ENCODE results near the gene WDR5. TPM values are rescaled to one million over a fixed set of nuclear protein-coding genes. Genes with fewer than 3 reads are reported as not detected.
A peak's percentile ranks its signal among the peaks of the same experiment; 100 is the strongest.

The WDR5 gene
- total RNA-seq, 1 donor from 2014 or later: 16.7 TPM

DNA sequence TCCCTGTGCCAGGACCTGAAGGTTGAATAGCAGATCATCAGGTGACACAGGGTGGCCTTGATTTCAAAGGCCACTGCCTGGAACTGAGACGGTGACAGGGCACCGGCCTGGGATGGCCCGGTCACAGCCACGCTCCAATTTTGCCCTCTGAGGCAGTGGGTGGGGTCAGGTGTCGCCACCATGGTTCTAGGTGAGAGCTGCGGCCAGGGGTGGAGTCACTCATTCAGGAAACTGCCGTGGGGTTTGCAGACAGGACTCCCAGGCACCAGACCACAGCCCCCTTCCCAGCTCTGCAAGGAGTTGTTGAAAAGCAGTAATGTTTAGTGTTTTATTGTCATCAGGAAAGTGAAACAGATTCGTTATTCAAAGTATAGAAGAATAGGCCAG lies 45.8 kb downstream of the WDR5 start:
- Histone ChIP-seq H3K4me3 (no peak overlapping the region), H3K36me3 (no peaks in the 10 kb centered on the region), H3K4me1 (peaks cover 12% of the 10 kb centered on the region), H3K27ac (no peak overlapping the region), H3K27me3 (no peaks in the 10 kb centered on the region), H3K9me3 (no peaks in the 10 kb centered on the region)
- TF ChIP-seq POLR2A (IDR thresholded peaks at IDR 0.05) (no peak), POLR2AphosphoS5 (IDR thresholded peaks at IDR 0.05; ENCODE audit: insufficient read depth in 1 of 2, low read depth in 1 of 2) (no peak)
- TF ChIP-seq, protein P1, sequence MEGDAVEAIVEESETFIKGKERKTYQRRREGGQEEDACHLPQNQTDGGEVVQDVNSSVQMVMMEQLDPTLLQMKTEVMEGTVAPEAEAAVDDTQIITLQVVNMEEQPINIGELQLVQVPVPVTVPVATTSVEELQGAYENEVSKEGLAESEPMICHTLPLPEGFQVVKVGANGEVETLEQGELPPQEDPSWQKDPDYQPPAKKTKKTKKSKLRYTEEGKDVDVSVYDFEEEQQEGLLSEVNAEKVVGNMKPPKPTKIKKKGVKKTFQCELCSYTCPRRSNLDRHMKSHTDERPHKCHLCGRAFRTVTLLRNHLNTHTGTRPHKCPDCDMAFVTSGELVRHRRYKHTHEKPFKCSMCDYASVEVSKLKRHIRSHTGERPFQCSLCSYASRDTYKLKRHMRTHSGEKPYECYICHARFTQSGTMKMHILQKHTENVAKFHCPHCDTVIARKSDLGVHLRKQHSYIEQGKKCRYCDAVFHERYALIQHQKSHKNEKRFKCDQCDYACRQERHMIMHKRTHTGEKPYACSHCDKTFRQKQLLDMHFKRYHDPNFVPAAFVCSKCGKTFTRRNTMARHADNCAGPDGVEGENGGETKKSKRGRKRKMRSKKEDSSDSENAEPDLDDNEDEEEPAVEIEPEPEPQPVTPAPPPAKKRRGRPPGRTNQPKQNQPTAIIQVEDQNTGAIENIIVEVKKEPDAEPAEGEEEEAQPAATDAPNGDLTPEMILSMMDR (IDR thresholded peaks at IDR 0.05): no peak
- DNase-seq (ENCODE audit: extremely low spot score in 2 of 2): no peak
- intact Hi-C loops (cut with DNase I): no loop called here

DNA sequence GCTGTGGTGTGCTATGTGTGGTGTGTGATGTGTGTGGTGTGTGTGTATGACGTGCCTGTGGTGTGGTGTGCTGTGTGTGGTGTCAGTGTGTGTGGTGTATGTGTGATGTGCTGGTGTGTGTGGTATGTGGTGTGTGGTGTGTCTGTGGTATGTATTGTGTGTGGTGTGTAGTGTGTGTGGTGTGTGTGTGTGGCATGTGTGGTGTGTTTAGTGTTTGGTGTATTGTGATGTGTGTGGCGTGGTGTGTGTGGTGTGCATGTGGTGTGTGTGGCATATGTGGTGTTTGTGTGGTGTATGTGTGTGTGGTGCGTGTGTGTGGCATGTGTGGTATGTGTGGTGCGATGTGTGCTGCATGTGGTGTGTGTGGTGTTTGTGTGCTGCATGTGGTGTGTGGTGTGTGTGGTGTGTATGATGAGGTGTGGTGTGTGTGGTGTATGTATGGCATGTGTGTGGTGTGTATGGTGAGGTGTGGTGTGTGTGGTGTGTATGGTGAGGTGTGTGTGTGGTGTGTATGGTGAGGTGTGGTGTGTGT lies 46.7 kb downstream of the WDR5 start:
- Histone ChIP-seq H3K27ac (no peak overlapping the region), H3K9me3 (no peaks in the 10 kb centered on the region), H3K4me3 (no peak overlapping the region), H3K27me3 (no peaks in the 10 kb centered on the region), H3K36me3 (no peaks in the 10 kb centered on the region), H3K4me1 (peaks cover 12% of the 10 kb centered on the region)
- intact Hi-C loops (cut with DNase I): no loop called here
- no peak for TF ChIP-seq POLR2A (IDR thresholded peaks at IDR 0.05)
- TF ChIP-seq, protein P1 (IDR thresholded peaks at IDR 0.05): no peak
- no peak for TF ChIP-seq POLR2AphosphoS5 (IDR thresholded peaks at IDR 0.05; ENCODE audit: insufficient read depth in 1 of 2, low read depth in 1 of 2)
- DNase-seq (ENCODE audit: extremely low spot score in 2 of 2): peak in 1 of 2 donors; percentile 100

DNA sequence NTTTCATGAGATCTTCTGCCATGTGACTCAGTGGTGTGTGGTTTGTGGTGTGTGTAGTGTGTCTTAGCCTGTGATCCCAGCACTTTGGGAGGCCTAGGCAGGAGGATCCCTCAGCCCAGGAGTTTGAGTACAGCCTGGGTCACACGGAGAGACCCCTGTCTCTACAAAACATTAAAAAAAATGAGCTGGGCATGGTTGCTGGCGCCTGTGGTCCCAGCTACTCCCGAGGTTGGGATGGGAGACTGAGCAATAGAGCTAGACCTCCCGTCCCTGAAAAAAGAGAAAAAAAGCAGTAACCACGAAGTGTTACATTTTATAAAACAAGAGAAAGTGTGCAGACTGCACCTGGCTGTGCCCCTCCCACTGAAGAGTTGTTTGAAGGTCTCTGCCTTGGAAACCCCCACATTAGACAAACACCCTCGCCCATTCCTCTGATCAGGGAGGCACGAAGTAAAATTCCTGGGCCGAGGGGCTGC lies 49.7 kb downstream of the WDR5 start:
- Histone ChIP-seq H3K27ac (no peak overlapping the region), H3K4me1 (peaks cover 8% of the 10 kb centered on the region), H3K9me3 (no peaks in the 10 kb centered on the region), H3K36me3 (no peaks in the 10 kb centered on the region), H3K27me3 (no peaks in the 10 kb centered on the region), H3K4me3 (no peak overlapping the region)
- no peak for DNase-seq (ENCODE audit: extremely low spot score in 2 of 2)
- TF ChIP-seq POLR2AphosphoS5 (IDR thresholded peaks at IDR 0.05; ENCODE audit: insufficient read depth in 1 of 2, low read depth in 1 of 2) (no peak), POLR2A (IDR thresholded peaks at IDR 0.05) (no peak)
- TF ChIP-seq, protein P1 (IDR thresholded peaks at IDR 0.05): no peak
- intact Hi-C loops (cut with DNase I): no loop called here

DNA sequence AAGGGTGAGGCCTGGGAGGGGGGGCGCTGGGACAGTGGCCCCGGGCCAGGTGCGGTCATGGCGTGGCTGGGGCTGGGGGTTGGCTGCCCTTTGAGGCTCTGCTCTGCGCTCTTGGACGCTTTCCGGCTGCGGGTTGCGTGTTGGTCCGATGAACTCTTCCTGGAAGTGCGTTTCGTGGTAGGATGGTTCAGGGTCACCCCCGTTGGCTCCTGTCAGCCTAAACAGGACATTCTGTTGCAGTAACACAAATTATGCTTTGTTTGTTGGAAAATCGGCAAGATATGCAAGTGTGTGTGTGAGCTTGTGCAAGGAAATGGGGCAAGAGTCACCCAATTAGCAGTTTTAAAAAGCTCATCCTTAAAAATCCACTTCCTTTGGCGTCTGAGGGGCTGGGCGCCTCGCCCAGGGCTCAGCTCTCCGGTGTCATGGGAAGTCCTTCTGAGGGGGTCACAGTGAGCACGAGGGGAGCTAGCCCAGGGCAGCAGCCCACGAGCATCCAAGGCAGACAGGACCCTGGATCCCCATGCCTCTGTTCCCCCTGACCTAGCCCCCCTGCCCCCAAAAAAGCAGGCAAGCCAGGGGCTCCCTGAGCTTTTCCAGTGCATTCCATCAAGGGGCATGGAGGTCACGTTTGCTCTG lies 50.7 kb downstream of the WDR5 start:
- DNase-seq (ENCODE audit: extremely low spot score in 2 of 2): no peak
- intact Hi-C loops (cut with DNase I): no loop called here
- peaks cover 8% of the 10 kb centered on the region for H3K4me1 ChIP-seq
- H3K36me3 ChIP-seq: no peaks in the 10 kb centered on the region
- H3K27ac ChIP-seq: no peak overlapping the region
- no peaks in the 10 kb centered on the region for H3K27me3 ChIP-seq
- H3K4me3 ChIP-seq: no peak overlapping the region
- no peaks in the 10 kb centered on the region for H3K9me3 ChIP-seq
- TF ChIP-seq POLR2A (IDR thresholded peaks at IDR 0.05) (no peak), POLR2AphosphoS5 (IDR thresholded peaks at IDR 0.05; ENCODE audit: insufficient read depth in 1 of 2, low read depth in 1 of 2) (no peak)
- TF ChIP-seq, protein P1 (IDR thresholded peaks at IDR 0.05): no peak

DNA sequence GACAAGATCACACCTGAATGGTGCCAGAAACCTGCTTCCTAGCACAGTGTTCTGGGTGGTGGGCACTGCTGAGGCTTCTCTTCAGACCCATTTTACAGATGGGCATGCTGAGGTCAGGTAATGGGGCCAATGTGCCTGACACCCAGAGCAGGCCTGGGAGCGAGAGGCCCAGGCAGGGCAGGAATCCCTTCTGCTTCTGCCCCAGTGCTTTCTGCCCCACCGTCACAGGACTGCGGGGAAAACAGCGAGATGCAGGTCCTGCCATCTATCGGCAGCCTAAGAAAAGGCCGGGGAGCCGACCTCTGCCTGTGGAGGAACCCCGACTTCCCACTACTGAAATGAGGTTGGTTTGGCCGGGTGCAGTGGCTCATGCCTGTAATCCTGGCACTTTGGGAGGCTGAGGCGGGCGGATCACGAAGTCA lies 51.2 kb downstream of the WDR5 start:
- Histone ChIP-seq H3K27me3 (no peaks in the 10 kb centered on the region), H3K9me3 (no peaks in the 10 kb centered on the region), H3K27ac (no peak overlapping the region), H3K4me1 (peaks cover 8% of the 10 kb centered on the region), H3K36me3 (no peaks in the 10 kb centered on the region), H3K4me3 (no peak overlapping the region)
- intact Hi-C loops (cut with DNase I): no loop called here
- no peak for DNase-seq (ENCODE audit: extremely low spot score in 2 of 2)
- TF ChIP-seq POLR2AphosphoS5 (IDR thresholded peaks at IDR 0.05; ENCODE audit: insufficient read depth in 1 of 2, low read depth in 1 of 2): no peak
- no peak for TF ChIP-seq POLR2A (IDR thresholded peaks at IDR 0.05)
- TF ChIP-seq, protein P1 (IDR thresholded peaks at IDR 0.05): no peak

All from vagina (tissue), 2 donors.